GM21360 (cell line): ENCODE data around the gene PDLIM4.

Source experiments
- ATAC-seq: cut with Tn5 transposase; IDR thresholded peaks from one replicate; pipeline ENCODE4 v1.9.1; 2021; ENCODE audit warnings: mild to moderate bottlenecking, moderate library complexity; ENCODE audit not compliant: unreplicated experiment

Gene PDLIM4

DNA sequence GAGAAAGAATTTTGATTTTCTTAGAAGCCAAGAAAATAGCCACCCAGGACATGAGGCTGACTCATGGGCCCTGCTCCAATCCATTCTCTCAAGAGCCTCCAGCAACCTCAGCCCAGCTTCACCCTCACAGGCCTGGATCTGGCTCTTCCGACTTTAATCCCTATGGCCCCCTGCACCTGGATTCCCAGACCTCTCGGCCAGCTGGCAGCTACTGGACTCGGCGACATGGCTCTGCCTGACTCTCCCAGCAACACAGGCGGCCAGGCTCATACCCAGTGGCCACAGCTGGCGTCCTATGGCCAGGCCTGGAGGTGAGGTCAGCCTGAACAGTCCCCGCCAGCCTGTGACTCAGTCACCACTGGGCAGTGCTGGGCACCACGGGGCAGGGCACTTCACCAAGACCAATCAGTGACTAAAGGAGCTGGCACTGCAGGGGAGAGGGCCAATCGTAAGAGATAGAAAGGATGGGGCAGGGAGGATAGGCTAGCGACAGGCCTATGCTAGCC, 6.2 kb upstream of the PDLIM4 start:
- ATAC-seq: no peak

DNA sequence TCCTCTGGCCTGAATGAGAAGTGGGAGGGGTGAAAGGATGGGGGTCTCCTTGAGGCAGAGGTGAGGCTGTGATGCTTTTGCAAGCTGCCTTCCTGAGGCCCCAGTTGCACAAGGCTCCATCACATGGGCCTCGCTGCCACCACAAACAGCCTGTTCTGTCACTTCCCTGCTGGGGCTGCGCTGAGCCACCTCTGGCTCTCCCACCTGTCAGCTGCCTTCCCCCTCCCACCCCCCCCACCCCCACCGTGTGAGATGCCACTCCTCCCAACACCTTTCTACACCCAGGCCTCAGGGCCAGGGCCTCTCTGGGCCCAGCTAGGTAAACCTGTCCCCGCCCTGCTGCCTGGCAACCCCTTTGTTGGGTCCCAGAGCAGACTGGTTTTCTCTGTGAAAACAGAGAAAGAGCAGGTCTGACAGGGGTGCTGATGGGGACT, 4.5 kb upstream of the PDLIM4 start:
- ATAC-seq: no peak

DNA sequence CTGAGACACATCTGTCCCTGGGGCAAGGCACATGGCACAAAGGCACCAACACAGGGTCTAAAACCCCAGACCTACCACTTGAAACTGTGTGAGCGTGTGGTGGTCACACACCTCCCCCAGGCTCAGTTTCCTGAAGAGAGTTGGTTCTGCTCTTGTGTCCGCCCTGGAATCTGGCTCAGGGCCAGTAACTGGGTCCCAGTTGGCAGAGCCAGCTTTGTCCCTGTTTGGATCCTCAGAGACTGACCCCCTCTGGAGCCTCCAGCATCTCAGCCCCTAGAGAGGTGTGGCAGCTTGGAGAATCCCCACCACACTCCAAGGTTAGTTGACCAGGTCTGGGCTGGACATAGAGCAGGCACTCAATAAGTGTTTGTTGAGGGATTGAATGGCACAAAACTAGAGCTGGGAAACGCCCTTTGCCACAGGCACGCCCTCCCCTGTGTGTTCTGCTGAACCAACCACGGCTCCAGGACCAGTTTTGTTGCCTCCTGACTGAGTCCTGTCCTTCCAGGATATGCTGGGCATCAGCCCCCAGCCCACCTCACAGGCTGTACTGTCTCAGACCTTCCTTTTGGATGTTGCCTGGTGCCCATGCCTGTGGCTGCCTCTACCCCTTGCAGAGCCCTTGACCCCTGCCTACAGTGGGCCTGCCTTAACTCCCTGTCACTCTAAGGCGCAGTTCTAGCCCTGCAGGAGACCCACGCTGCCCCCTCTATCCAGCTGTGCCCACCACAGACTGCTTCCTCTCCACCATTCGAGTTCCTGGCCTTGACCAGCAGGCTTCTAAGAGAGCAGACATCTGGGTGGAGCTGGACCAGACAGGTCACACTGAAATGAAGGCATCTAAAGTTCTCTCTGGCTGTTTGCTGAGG, 3.8 kb upstream of the PDLIM4 start:
- no peak for ATAC-seq

DNA sequence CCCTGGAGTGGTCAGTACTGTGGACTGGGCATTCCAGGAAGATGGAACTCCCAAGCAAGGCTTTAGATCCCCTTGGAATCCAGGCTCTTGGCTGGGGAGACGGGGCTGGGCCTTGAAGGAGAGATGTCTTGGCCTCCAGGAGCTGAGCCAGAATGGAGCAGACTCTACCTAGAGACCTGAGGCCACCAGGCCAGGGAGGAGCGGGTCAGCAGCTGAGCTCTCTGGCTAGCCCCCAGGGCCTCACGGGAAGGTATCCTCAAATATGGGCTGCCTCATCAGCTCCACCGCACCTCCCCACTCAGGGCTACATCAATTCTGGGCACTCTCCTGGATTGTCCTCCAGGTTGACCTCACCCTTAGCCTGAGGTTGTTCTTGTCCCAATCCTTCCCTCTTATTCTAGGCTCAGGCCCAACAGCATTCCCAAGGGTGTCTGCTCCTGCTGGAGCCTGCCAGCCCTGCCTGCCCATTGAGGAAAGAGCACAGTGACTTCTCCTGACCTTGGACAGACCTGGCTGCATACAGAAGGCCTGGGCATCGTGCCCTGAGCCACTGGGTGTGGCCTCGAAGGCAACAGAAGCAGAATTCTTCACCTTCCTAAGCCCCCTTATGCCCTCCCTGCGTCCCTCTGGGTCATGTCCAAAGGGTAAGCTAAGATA, 3.0 kb upstream of the PDLIM4 start:
- ATAC-seq: no peak

DNA sequence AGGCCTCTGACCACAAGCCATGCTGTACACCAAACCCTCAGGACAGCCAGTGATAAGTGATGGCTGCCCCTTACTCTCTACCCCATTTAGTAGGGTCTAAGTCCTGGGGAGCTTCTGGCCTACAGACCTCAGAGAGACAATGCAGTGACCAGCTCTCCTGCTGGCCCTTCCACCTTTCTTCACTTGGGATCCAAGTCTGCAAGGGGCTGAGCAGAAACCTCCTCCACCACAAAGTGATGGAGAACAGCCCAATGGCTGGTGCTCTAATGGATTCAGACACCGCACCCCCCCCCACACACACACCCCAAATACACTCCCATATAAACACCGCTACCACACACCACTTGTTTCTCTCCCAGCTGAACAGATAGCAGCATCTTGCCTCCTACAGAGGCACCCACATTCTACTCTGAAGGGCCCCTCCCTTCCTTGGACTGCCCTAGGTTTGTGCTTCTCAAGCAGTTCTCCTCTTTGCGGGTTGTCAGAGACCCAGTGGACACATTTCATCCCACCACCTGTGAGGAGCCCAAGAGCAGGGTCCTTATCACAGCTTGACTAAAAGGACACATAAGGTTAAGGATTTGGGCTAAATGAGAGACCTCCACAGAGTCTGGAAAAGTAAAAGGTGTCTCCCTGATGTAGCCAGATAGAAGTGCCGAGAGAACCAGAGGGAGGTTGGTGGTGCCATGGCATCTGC, 1.3 kb upstream of the PDLIM4 start:
- ATAC-seq: no peak

DNA sequence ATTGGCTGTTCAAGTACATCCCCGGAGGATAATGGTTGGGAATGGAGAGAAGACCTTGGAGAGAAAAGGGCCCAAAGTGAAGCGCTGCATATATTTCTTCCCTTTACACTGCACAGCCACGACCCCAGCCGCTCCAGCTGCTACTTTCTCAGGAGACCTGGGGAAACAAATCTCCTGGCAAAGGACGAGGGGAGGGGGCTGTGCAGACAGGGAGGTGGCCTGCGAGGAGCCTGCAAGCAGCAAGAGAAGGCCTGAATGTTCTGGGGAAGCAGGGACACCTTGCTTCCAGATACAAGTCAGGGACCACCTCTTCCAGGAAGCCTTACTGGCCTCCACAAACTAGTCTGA, 739 bp upstream of the PDLIM4 start:
- no peak for ATAC-seq

DNA sequence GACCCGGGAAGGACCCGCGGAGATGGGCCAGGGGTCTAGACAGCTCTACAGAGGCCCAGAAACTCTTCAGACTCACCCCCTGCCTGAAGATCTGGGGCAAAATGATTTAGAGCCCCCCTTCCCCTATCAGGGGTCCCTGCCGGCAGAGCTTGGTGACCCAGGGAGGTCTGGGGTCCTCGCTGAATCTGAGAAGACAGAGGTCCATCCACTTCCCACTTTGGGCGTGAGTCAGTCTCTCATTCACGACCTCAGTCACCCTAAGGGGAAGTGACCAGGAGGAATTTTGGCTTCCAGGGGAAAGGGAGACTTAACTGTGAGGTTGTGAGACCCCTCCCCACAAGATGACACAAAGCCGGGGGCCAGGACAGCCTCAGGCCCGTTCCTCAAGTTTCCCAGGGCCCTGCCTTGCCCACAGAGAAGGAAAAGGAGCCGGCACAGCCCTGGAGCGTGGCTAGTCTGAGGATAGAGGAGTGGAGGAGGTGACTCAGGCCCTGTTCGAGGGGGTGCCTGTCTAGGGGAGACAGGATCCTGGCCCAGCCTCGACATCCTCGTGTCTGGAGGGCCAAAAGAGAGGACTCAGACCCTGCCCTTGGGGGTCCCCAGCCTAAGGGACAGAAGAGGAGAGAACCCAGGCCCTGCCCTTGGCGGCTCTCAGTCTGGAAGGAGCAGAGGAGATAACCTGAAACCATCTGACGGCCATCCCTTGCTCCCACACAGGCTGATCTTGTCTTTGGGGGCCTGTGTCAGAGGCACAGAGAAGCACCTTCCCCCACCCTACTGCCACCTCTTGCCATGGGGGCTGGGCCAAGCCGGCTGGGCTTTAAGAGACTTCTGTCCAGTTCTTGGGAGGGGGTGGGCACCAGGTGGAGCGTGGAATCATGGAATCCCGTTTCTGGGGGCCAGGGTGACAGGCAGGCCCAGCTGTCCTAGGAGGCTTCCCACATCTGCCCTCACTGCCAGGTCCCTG, 889 bp downstream of the PDLIM4 start:
- ATAC-seq: no peak

DNA sequence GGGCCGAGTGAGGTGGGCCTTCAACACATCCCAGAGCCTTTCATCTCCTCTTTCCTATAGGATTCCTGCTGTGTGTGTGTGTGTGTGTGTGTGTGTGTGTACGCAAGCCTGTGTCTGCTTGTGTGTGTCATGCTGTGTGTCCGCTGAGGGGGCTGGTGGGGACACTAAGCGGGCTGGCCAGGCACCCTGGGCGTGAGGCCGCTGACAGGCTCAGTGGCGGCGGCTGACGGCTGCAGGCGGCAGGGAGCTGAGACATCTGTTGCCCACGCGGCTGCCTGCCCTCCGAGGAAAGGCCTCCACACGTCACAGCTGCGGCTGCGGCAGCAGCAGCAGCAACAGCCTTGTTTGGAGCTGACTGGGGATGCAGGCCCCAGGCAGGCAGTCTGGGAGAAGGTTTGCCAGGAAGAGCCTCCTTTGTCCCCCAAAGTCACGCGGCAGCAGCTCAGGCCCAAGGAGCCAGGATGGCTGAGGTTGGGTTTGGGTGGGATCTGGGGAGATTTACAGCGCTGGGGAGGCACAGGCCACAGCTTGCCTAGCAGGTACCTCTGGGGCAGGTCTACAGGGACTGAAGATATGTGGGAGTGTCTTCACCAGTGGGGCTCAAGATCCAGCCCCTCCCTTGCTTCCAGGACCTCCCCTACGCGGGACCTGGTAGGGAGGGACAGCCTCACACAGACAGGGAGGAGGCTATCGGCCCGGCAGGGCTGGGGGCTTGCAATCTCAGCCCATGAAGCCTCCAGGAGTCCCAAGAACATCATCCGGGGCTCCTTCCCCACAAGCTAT, 1.8 kb downstream of the PDLIM4 start:
- ATAC-seq: no peak

DNA sequence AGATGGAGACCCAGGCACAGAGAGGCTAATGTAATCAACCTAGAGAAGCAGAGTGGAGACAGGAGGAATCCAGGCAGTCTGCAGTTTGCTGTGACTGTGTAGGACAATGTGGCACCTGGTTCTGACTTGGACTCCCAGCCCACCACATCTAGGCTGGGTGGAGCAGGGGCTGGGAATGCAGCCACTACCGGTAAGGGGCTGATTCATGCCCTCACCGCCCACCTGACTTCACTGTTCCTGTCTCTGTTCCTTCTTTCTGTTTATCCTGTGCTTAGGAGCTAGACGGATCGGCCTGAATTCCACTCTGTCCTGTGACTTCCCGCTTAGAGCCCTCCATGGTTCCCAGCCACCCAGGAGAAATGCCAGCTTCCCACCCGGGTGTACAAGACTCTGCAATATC, 2.6 kb downstream of the PDLIM4 start:
- no peak for ATAC-seq

DNA sequence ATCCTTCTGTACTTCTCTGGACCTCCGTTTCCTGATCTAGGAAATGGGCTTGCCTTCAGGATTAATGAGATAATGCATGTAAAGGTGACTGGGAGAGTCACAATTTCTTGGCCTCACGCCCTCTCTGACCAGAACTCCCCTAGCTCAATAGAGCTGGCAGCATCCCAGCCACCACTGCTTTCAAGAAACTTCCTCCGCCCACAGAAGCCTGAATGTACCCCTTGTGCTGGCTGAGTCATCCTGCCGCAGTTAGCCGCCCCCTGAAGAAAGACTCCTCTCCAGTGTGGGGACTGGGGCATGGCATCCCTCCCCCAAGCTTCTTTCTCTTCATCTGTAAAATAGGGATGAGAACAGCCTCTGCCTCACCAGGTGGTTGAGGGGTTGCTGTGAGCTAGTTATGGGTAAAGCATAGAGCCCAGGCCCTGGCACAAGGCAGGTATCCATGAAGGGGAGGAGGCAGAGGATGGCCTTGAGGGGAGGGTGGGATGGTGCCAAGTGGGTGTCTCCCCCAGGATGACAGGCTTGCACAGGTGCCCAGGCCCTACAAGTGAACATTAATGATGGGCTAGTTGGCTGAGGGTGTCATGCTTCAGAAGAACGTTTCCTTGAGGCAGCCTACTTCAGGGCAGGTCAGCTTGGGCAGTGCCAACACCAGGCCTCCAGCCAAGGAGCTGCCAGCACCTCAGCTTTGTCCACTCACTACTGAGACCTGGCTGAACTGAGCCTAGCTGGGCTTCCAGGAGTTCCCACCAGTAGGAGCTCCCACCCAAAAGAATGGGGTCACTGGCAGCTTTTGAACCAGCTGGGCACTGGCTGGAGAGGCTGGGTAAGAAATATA, 3.4 kb downstream of the PDLIM4 start:
- ATAC-seq: no peak

DNA sequence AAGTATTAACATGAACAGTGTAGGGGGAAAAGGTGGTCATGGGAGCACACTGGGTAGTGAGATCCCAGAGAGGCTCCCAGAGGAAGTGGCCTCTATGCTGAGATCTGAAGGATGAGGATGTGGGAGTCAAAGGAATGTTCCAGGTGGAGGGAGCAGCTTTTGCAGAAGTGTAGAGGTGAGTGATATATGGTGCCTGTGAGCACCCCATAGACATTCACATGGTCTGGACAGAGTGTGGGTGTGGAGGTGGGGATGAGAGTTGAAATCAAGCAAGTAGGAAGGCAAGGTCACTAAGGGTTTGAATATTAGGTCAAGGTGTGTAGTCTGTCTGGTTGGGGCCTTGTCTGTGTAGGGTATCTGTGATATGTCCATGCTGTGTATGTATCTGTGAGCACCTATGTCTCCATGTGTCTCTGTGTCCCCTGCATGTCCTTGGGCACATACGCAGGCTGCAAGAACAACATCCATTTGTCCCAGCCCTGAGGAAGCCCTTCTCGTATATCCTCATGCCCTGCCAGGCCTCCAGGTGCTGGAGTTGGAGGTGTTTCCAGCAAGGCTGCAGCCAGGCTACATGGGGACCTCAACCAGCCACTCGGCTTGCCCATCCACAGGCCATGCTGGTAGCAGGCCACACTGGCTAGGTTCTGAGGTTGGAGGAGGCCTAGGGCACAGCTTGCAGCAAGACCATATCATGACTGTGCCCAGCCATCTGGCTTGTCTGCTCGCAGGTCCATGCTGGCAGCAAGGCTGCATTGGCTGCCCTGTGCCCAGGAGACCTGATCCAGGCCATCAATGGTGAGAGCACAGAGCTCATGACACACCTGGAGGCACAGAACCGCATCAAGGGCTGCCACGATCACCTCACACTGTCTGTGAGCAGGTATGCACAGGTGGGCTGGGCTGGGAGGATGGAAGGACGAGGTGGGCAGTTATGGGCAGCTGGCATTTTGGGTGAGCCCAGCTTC, 4.7 kb downstream of the PDLIM4 start:
- no peak for ATAC-seq

DNA sequence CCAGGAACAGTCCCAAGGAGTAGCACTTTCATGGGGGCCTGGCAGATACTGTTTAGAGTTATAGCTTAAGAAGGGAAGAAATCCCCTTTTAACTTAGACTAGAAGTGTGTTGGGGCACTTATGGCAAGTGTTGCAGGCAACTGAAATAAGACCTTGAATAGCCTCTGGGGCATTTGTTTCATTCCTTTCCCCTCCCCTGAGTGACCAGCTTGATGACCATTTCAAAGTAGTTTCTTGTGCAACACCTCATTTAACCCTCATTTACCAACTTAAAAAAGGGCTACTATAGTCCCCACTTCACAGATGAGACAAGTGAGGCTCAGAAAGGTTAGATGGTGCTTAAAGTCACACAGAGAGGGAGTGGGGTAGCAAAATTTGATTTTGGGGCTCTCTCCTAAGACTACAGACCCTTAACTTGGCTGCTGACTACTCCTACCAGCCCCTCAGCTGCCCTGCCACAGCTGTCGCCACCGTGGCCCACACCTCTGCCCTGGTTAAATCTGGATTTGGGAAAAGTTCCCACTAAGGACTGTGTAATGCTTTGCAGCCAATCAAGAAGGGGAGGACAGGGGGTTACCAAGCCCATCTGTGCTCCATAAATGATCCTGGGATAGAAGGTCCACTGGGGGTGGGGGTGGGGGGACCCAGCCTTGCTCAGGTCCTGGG, 5.5 kb downstream of the PDLIM4 start:
- no peak for ATAC-seq

DNA sequence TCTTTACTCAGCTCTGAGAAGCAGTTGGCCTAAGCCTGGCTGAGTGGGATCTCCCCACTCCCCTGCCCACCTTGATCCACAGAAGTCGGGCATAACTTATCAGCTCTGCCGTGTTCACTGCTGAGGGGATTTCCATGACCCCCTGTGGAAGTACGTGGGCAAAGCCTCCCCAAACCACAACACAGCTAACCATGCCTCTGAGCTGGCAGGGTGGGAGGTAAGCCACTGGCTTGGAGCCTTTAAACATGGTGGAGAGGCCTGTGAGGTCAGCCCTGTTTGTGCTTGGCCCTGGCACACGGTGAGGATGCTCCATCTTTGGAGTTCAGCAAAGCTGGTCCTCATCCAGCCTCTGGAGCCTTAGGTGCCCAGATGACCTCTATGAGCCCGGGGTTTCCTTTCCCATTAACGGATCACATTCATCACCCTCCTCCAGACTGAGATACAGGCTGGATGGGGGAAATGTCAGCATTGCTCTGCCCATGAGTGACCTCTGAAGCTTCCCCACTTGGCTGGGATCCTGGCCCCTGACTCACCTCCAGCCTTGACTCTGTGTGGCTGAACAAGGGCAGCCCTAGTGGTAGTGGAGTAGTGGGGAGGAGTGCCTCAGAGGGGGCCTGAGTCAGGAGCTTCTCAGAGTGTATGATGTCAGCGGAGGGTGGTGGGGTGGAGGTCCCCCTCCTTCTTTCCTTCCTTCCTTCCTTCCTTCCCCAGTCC, 6.2 kb downstream of the PDLIM4 start:
- ATAC-seq: no peak

DNA sequence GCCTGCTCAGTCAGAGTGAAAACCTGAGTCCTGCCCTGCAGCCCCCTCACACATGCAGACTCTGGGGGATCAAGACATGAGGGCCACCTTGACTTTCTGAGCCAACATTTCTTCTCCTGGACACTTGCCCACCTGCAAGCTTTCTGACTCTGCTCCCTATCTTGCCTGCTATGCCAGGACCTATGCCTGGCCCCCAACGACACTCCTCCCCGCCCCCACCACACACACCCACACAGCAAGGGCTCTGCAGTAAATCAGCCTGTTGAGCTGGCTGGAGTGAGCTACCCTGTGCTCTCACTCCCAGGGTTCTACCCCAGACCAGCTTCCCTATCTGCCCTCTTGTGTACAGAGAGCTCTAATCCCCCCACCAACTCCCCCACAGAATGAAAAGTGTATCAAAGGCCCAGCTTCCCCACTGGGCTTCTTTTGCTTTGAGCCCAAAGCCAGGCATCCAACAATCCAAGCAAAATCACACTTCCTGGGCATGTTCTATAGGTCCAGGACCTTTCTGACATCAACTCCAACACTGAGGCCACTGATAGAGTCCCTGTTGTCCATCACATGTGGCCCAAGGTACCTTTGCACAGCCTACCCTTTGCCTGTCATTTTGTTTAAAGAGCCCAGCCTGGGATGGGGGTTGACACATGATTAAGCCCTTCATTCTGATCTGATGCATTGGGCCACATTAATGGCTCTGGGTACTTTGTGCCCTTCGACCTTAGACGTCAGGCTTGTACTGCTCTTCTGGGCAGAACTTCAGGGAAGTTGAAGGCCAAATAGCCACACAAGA, 7.2 kb downstream of the PDLIM4 start:
- no peak for ATAC-seq

DNA sequence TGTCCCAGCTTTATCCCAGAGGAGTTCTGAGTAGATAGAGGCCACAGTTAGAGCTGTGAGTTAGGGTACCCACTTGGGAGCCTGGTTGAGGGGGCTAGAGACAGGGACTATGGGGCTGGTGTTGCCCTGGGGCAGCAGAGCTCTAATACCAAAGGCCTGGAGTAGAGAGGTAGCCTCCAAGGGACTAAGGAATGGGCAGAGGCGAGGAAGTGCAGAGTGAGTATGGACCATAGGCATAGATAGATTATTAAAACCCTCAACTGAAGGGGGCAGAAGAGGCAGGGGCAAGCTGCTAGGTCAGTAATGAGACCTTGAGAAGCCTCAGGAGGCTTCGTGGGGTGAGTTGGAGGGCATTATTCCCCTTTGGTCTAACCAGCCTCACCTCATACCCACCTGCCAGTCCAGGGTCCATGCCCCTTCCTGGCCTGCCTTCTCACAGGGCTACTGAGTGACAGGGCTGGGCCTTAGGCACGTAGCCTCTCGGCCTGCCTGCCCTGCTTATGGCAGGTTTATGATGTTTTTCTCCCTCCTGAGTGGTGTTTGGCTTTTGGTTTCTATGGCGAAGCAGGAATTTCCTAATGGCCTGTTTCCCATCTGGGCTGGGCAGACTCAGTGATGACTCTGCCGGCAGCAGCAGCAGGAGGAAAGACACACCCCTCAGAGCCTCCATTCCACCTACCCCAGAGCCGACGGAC, 8.0 kb downstream of the PDLIM4 start:
- ATAC-seq: no peak
